Liver (tissue), 3 donors: ENCODE data around the gene SUMF2.

Experiments
- EGR1 ChIP-seq, 2 donors: IDR thresholded peaks; 2 replicates each; pipeline ENCODE4 v1.6.1; 2016 to 2018; ENCODE audit warnings: antibody characterized with exemption in 2 of 2, low read depth in 2 of 2
- GABPA ChIP-seq, 2 donors: IDR thresholded peaks in 1 of 2; conservative IDR thresholded peaks in 1 of 2; 2 replicates each; pipeline ENCODE4 v1.6.1; 2016; ENCODE audit warnings: antibody characterized with exemption in 2 of 2, mild to moderate bottlenecking in 1 of 2, moderate library complexity in 1 of 2
- JUND ChIP-seq, 2 donors: IDR thresholded peaks; 2 replicates each; pipeline ENCODE4 v1.6.1; 2016; ENCODE audit warnings: antibody characterized with exemption in 2 of 2
- RAD21 ChIP-seq, 2 donors: IDR thresholded peaks; 2 replicates each; pipeline ENCODE4 v1.6.1; 2016; ENCODE audit warnings: antibody characterized with exemption in 2 of 2, mild to moderate bottlenecking in 2 of 2
- SP1 ChIP-seq: IDR thresholded peaks from 2 replicates; pipeline ENCODE4 v1.6.1; 2018; ENCODE audit warnings: antibody characterized with exemption, mild to moderate bottlenecking
- TAF1 ChIP-seq: conservative IDR thresholded peaks from 2 replicates; pipeline ENCODE4 v1.6.1; 2016; ENCODE audit warnings: antibody characterized with exemption, mild to moderate bottlenecking
- TF ChIP-seq, protein P1 (sequence below): fragments of 150-350 bp; IDR thresholded peaks from 2 replicates; pipeline ENCODE4 v1.5.1; 2017; ENCODE audit warnings: improper control_type of control experiment, low read depth, low read length; ENCODE audit not compliant: missing input control
- TF ChIP-seq, protein P2 (sequence below): IDR thresholded peaks from 2 replicates; pipeline ENCODE4 v1.6.1; 2016; ENCODE audit warnings: antibody characterized with exemption
- TF ChIP-seq, protein P3 (sequence below): IDR thresholded peaks from 2 replicates; pipeline ENCODE4 v1.6.1; 2016; ENCODE audit warnings: antibody characterized with exemption
- TF ChIP-seq, protein P4 (sequence below): IDR thresholded peaks from 2 replicates; pipeline ENCODE4 v1.6.1; 2016; ENCODE audit warnings: antibody characterized with exemption, mild to moderate bottlenecking
- donor health status: healthy.
- donor health status: healthy.

DNA sequence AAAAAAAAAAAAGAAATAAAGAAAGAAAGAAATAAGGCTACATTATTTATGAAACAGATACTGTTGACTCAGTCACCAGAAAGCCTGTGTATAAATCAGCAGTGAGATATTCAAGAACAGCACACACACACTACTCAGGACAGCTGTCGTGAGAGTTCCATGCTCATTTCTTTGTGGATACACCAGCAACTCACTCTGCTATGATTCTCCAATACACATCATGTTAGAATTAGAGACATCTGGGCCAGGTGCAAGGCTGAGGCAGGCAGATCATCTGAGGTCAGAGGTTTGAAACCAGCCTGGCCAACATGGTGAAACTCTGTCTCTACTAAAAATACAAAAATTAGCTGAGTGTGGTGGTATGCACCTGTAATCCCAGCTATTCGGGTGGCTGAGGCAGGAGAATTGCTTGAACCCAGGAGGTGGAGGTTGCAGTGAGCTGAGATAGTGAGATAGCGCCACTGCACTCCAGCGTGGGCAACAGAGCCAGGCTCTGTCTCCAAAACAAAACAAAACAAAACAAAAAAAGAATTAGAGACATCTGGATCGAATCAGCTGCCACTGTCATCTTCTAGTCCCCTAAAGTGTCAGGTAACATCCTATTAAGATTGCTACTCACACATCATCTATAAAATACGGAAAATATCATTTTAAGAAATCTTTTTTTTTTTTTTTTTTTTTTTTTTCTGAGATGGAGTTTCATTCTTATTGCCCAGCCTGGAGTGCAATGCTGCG, 63.3 kb downstream of the SUMF2 start:
- TF ChIP-seq JUND (IDR thresholded peaks at IDR 0.05) (no peak), TAF1 (no peak), GABPA (IDR thresholded peaks at IDR 0.05 in 1 of 2, conservative IDR thresholded peaks at IDR 0.05 in 1 of 2) (no peak), RAD21 (IDR thresholded peaks at IDR 0.05) (no peak), EGR1 (IDR thresholded peaks at IDR 0.05; ENCODE audit: low read depth in 2 of 2) (no peak), SP1 (no peak)
- TF ChIP-seq, protein P1, sequence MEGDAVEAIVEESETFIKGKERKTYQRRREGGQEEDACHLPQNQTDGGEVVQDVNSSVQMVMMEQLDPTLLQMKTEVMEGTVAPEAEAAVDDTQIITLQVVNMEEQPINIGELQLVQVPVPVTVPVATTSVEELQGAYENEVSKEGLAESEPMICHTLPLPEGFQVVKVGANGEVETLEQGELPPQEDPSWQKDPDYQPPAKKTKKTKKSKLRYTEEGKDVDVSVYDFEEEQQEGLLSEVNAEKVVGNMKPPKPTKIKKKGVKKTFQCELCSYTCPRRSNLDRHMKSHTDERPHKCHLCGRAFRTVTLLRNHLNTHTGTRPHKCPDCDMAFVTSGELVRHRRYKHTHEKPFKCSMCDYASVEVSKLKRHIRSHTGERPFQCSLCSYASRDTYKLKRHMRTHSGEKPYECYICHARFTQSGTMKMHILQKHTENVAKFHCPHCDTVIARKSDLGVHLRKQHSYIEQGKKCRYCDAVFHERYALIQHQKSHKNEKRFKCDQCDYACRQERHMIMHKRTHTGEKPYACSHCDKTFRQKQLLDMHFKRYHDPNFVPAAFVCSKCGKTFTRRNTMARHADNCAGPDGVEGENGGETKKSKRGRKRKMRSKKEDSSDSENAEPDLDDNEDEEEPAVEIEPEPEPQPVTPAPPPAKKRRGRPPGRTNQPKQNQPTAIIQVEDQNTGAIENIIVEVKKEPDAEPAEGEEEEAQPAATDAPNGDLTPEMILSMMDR: no peak
- TF ChIP-seq, protein P2, sequence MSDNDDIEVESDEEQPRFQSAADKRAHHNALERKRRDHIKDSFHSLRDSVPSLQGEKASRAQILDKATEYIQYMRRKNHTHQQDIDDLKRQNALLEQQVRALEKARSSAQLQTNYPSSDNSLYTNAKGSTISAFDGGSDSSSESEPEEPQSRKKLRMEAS: no peak
- TF ChIP-seq, protein P3, sequence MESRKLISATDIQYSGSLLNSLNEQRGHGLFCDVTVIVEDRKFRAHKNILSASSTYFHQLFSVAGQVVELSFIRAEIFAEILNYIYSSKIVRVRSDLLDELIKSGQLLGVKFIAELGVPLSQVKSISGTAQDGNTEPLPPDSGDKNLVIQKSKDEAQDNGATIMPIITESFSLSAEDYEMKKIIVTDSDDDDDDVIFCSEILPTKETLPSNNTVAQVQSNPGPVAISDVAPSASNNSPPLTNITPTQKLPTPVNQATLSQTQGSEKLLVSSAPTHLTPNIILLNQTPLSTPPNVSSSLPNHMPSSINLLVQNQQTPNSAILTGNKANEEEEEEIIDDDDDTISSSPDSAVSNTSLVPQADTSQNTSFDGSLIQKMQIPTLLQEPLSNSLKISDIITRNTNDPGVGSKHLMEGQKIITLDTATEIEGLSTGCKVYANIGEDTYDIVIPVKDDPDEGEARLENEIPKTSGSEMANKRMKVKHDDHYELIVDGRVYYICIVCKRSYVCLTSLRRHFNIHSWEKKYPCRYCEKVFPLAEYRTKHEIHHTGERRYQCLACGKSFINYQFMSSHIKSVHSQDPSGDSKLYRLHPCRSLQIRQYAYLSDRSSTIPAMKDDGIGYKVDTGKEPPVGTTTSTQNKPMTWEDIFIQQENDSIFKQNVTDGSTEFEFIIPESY: no peak
- TF ChIP-seq, protein P4, sequence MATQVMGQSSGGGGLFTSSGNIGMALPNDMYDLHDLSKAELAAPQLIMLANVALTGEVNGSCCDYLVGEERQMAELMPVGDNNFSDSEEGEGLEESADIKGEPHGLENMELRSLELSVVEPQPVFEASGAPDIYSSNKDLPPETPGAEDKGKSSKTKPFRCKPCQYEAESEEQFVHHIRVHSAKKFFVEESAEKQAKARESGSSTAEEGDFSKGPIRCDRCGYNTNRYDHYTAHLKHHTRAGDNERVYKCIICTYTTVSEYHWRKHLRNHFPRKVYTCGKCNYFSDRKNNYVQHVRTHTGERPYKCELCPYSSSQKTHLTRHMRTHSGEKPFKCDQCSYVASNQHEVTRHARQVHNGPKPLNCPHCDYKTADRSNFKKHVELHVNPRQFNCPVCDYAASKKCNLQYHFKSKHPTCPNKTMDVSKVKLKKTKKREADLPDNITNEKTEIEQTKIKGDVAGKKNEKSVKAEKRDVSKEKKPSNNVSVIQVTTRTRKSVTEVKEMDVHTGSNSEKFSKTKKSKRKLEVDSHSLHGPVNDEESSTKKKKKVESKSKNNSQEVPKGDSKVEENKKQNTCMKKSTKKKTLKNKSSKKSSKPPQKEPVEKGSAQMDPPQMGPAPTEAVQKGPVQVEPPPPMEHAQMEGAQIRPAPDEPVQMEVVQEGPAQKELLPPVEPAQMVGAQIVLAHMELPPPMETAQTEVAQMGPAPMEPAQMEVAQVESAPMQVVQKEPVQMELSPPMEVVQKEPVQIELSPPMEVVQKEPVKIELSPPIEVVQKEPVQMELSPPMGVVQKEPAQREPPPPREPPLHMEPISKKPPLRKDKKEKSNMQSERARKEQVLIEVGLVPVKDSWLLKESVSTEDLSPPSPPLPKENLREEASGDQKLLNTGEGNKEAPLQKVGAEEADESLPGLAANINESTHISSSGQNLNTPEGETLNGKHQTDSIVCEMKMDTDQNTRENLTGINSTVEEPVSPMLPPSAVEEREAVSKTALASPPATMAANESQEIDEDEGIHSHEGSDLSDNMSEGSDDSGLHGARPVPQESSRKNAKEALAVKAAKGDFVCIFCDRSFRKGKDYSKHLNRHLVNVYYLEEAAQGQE: no peak
